Amygdala (tissue), 56 donors: ENCODE data around the gene BTNL8.

Experiments used
- DNase-seq, 56 donors: peaks; one replicate each; lab custom pipeline; 2025; lab: John Stamatoyannopoulos, UW

The BTNL8 gene

GRCh38 chr5:180950291-180950949, 51.5 kb downstream of the BTNL8 start:
- DNase-seq = no peak

- DNase-seq = no peak
Observed at GRCh38 chr5:180959661-180960060, 60.7 kb downstream of the BTNL8 start.

GRCh38 chr5:180960209-180960608, 61.2 kb downstream of the BTNL8 start:
- no peak for DNase-seq

GRCh38 chr5:180969406-180969805, 70.4 kb downstream of the BTNL8 start:
- DNase-seq = no peak

- no peak for DNase-seq
Observed at GRCh38 chr5:180970336-180970735, 71.4 kb downstream of the BTNL8 start.

- DNase-seq = no peak
Observed at GRCh38 chr5:180970875-180971274, 71.9 kb downstream of the BTNL8 start.

GRCh38 chr5:180974612-180975315, 75.8 kb downstream of the BTNL8 start:
- DNase-seq = no peak

- no peak for DNase-seq
Observed at GRCh38 chr5:180975338-180975737, 76.4 kb downstream of the BTNL8 start.

- DNase-seq = no peak
Observed at GRCh38 chr5:180976518-180976917, 77.6 kb downstream of the BTNL8 start.

GRCh38 chr5:180977852-180978251, 78.9 kb downstream of the BTNL8 start:
- DNase-seq = no peak

GRCh38 chr5:180982008-180982741, 83.2 kb downstream of the BTNL8 start:
- no peak for DNase-seq

GRCh38 chr5:180988016-180988415, 89.1 kb downstream of the BTNL8 start:
- no peak for DNase-seq

- no peak for DNase-seq
Observed at GRCh38 chr5:180988592-180988991, 89.6 kb downstream of the BTNL8 start, which contains the start of gene BTNL3. Gene BTNL3 (plus strand): TSS chr5:180988846. CDS start chr5:180989029, 183 bp downstream.

- no peak for DNase-seq
Observed at GRCh38 chr5:180990086-180990881, 91.3 kb downstream of the BTNL8 start.

- no peak for DNase-seq
Observed at GRCh38 chr5:180990882-180991242, 91.9 kb downstream of the BTNL8 start.
